Activated B cell treated with CpG ODN at 0.5 μM for 24 hours (primary cell): ENCODE results near the gene GPR152. TPM values are rescaled to one million over a fixed set of nuclear protein-coding genes. Genes with fewer than 3 reads are reported as not detected.
"Not testable (repeated sequence)": the region's sequence is repeated elsewhere in the genome, so short reads cannot be mapped to it uniquely, and the experiment has no call there.

Experiments used
- ATAC-seq: fragments of 200-7000 bp; cut with Tn5 transposase; one replicate; pipeline ENCODE4 v1.10.0; 2021; ENCODE audit warnings: low read depth, mild to moderate bottlenecking, moderate library complexity
- CTCF ChIA-PET: fragments of 350-600 bp; sonication (Branson Sonifier 250); formaldehyde crosslinking; loops from one replicate; lab custom pipeline; 2021; ENCODE audit warnings: antibody characterized with exemption; lab: Charles Lee
- POLR2A ChIA-PET: fragments of 350-600 bp; sonication (Branson Sonifier 250); formaldehyde crosslinking; loops from one replicate; lab custom pipeline; 2021; ENCODE audit warnings: antibody characterized with exemption; lab: Charles Lee
- DNase-seq: peaks from one replicate; pipeline ENCODE4 v3.0.0; 2022
- H3K27ac Mint-ChIP-seq: one replicate; pipeline ENCODE4 v1.8.0; 2020; ENCODE audit warnings: mixed read lengths
- H3K27me3 Mint-ChIP-seq: one replicate; pipeline ENCODE4 v1.8.0; 2021; ENCODE audit warnings: mixed read lengths
- H3K36me3 Mint-ChIP-seq: one replicate; pipeline ENCODE4 v1.8.0; 2021; ENCODE audit warnings: low read depth, mixed read lengths
- H3K4me1 Mint-ChIP-seq: one replicate; pipeline ENCODE4 v1.8.0; 2021; ENCODE audit warnings: mixed read lengths
- H3K4me3 Mint-ChIP-seq: one replicate; pipeline ENCODE4 v1.8.0; 2020; ENCODE audit warnings: mild to moderate bottlenecking, mixed read lengths
- H3K9me3 Mint-ChIP-seq: one replicate; pipeline ENCODE4 v1.8.0; 2020; ENCODE audit warnings: mixed read lengths
- CTCF ChIP-seq: fragments of 200-600 bp; IDR thresholded peaks from one replicate; pipeline ENCODE4 v1.8.0; 2022; ENCODE audit warnings: antibody characterized with exemption, mild to moderate bottlenecking
- intact Hi-C: fragments of 100-400 bp; cut with micrococcal nuclease; formaldehyde crosslinking; loops from one replicate; pipeline ENCODE4 v1.15.1; 2024
- total RNA-seq: library from RNA; stranded (reverse); gene quantifications from 2 replicates; pipeline ENCODE4 v1.2.3, GENCODE V29; 2022

The GPR152 gene
- total RNA-seq, 1 donor from 2014 or later = not detected

- ATAC-seq (no peak), DNase-seq (no peak)
- intact Hi-C loops = loop anchor here (2.0 kb wide), 3 partner anchors 13 to 77 kb away; partner anchors contain the start of genes AIP, CORO1B and POLD4
- POLR2A ChIA-PET = interaction anchor here (0.6 to 26.0 kb wide), 6 partner anchors 13 to 201 kb away, joined by 3 to 1417 read pairs (median 191); partner anchors contain the start of genes CABP4, CARNS1, CORO1B and GPR152
- TF ChIP-seq CTCF = no peak
- CTCF ChIA-PET = no interaction called here
- Mint-ChIP-seq H3K4me1 (peaks cover 53% of the 10 kb centered on the region), H3K4me3 (peak overlapping the region; percentile 28), H3K27me3 (no peaks in the 10 kb centered on the region), H3K9me3 (no peaks in the 10 kb centered on the region), H3K36me3 (peaks cover 45% of the 10 kb centered on the region), H3K27ac (no peak overlapping the region)
Measured at GRCh38 chr11:67429722-67430121, 22.8 kb downstream of the GPR152 start.

- H3K36me3 Mint-ChIP-seq = peaks cover 41% of the 10 kb centered on the region
Measured at GRCh38 chr11:67429038-67429668, 23.4 kb downstream of the GPR152 start.

GRCh38 chr11:67428052-67429001, 24.2 kb downstream of the GPR152 start, which contains the start of gene RPS6KB2:
TSS of gene RPS6KB2 (plus strand) at chr11:67428494. CDS start at chr11:67428546, 52 bp downstream.
- peak; percentile 99 for DNase-seq
- Mint-ChIP-seq H3K27ac (peak within 1 kb of the TSS; percentile 93), H3K27me3 (no peaks in the 10 kb centered on the region), H3K9me3 (no peaks in the 10 kb centered on the region), H3K4me3 (peak within 1 kb of the TSS; percentile 98), H3K4me1 (peaks cover 42% of the 10 kb centered on the region), H3K36me3 (peaks cover 36% of the 10 kb centered on the region)
- POLR2A ChIA-PET = interaction anchor here (0.6 to 26.0 kb wide), 12 partner anchors 9 to 1313 kb away, joined by 3 to 1417 read pairs (median 7); partner anchors contain the start of genes AIP, CABP4, CARNS1 and CORO1B
- TF ChIP-seq CTCF = no peak
- intact Hi-C loops = loop anchor here (1.0 to 2.0 kb wide), 11 partner anchors 8 to 78 kb away; partner anchors contain the start of genes AIP, CORO1B, POLD4 and PPP1CA
- CTCF ChIA-PET = interaction anchor here (1.0 to 1.2 kb wide), 2 partner anchors 25 to 27 kb away, joined by 3 to 4 read pairs; partner anchors contain the start of genes PPP1CA and TBC1D10C
- ATAC-seq = peak; percentile 81

More at GRCh38 chr11:67429038-67429668, 23.4 kb downstream of the GPR152 start:
- H3K27me3 Mint-ChIP-seq = no peaks in the 10 kb centered on the region
- intact Hi-C loops = loop anchor here (2.0 kb wide), 3 partner anchors 14 to 76 kb away; partner anchors contain the start of genes AIP, CORO1B and POLD4
- ATAC-seq = no peak
- H3K4me3 Mint-ChIP-seq = peak overlapping the region; percentile 98
- no peak for TF ChIP-seq CTCF
- CTCF ChIA-PET = no interaction called here
- DNase-seq = no peak
- H3K4me1 Mint-ChIP-seq = peaks cover 50% of the 10 kb centered on the region
- peak overlapping the region; percentile 93 for H3K27ac Mint-ChIP-seq
- POLR2A ChIA-PET = interaction anchor here (0.9 to 26.0 kb wide), 11 partner anchors 8 to 76 kb away, joined by 3 to 1417 read pairs (median 5); partner anchors contain the start of genes AIP, CABP4, CARNS1 and CORO1B
- H3K9me3 Mint-ChIP-seq = no peaks in the 10 kb centered on the region

GRCh38 chr11:67427364-67427859, 25.1 kb downstream of the GPR152 start:
- peaks cover 27% of the 10 kb centered on the region for H3K36me3 Mint-ChIP-seq
- POLR2A ChIA-PET = interaction anchor here (0.6 to 26.0 kb wide), 7 partner anchors 10 to 82 kb away, joined by 3 to 1417 read pairs (median 51); partner anchors contain the start of genes CABP4, CARNS1, CORO1B and GPR152
- DNase-seq, H3K9me3 Mint-ChIP-seq, H3K27me3 Mint-ChIP-seq, ATAC-seq, intact Hi-C loops: not testable (repeated sequence)
- peaks cover 37% of the 10 kb centered on the region for H3K4me1 Mint-ChIP-seq
- peak overlapping the region; percentile 98 for H3K4me3 Mint-ChIP-seq
- peak overlapping the region; percentile 93 for H3K27ac Mint-ChIP-seq
- CTCF ChIA-PET = interaction anchor here (1.2 kb wide), 1 partner anchor 26 kb away, joined by 4 read pairs; the partner anchor contains the start of gene PPP1CA
